Mesodermal cell (in vitro differentiated cells): ENCODE results near the gene GRM8.

Experiments used
- H3K27ac ChIP-seq: 2 replicates; pipeline ENCODE4 v1.7.0; 2013; ENCODE audit warnings: mild to moderate bottlenecking, low read depth, low read length, moderate library complexity; ENCODE audit not compliant: severe bottlenecking
- H3K36me3 ChIP-seq: 2 replicates; pipeline ENCODE4 v1.7.1; 2013; ENCODE audit warnings: mild to moderate bottlenecking, low read length, moderate library complexity; ENCODE audit not compliant: control insufficient read depth, insufficient read depth
- H3K4me1 ChIP-seq: one replicate; pipeline ENCODE4 v1.7.1; 2013; ENCODE audit warnings: mild to moderate bottlenecking, low read length; ENCODE audit not compliant: insufficient read depth, control insufficient read depth, poor library complexity, severe bottlenecking
- H3K4me3 ChIP-seq: 2 replicates; pipeline ENCODE4 v1.7.0; 2013; ENCODE audit warnings: low read length, control low read depth, mild to moderate bottlenecking; ENCODE audit not compliant: insufficient read depth, poor library complexity, severe bottlenecking; ENCODE audit errors: extremely low read depth
- H3K9me3 ChIP-seq: 2 replicates; pipeline ENCODE4 v1.7.1; 2013; ENCODE audit warnings: mild to moderate bottlenecking, low read length, moderate library complexity; ENCODE audit not compliant: control insufficient read depth
- WGBS, 2 experiments: methylation state at CpG; one replicate each; pipeline ENCODE4 v1.1.5; 2013; ENCODE audit warnings: missing lambda C conversion rate in 2 of 2; ENCODE audit not compliant: insufficient coverage in 2 of 2; 5-methylcytosine and 5-hydroxymethylcytosine counted together

The GRM8 gene

DNA sequence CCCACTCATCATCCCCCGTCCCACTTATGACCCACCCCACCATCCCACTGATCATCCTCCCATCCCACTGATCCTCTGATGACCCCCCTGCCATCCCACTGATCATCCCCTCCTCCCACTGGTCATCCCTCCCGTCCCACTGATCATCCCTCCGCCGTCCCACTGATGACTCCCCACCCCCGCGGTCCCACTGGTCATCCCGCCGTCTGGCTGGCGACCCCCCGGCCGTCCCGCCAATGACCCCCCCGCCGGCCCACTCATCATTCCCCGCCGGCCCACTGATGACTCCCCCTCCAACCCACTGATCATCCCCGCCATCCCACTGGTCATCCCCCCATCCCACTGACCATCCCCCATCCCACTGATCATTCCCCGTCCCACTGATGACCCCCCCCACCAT lies 161.1 kb downstream of the GRM8 start:
- H3K36me3 ChIP-seq: no peaks in the 10 kb centered on the region
- 96 to 100% methylated on average over 3 to 5 of the region's 18 CpGs for WGBS, 2 experiments
- no peaks in the 10 kb centered on the region for H3K4me1 ChIP-seq
- H3K4me3 ChIP-seq: no peak overlapping the region
- no peak overlapping the region for H3K27ac ChIP-seq
- no peaks in the 10 kb centered on the region for H3K9me3 ChIP-seq

DNA sequence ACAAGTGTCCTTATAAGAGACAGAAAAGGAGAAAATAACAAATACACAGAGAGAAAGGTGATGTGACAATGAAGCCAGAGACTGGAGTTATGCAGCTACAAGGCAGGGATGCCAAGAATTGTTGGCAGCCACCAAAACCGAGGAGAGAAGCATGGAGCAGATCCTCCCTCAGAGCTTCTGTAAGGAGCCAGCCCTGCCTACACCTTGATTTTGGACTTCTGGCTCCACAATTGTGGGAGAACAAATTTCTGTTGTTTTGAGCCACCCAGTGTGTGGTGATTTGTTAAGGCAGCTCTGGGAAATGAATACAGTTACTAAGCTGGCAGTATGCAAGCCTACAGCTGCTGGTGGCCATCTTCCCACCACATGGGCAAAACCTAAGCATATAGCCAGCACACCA lies 163.6 kb downstream of the GRM8 start:
- 77 to 100% methylated on average over 1 of the region's 1 CpG for WGBS, 2 experiments
- H3K27ac ChIP-seq: no peak overlapping the region
- no peaks in the 10 kb centered on the region for H3K36me3 ChIP-seq
- H3K9me3 ChIP-seq: no peaks in the 10 kb centered on the region
- no peaks in the 10 kb centered on the region for H3K4me1 ChIP-seq
- H3K4me3 ChIP-seq: no peak overlapping the region

DNA sequence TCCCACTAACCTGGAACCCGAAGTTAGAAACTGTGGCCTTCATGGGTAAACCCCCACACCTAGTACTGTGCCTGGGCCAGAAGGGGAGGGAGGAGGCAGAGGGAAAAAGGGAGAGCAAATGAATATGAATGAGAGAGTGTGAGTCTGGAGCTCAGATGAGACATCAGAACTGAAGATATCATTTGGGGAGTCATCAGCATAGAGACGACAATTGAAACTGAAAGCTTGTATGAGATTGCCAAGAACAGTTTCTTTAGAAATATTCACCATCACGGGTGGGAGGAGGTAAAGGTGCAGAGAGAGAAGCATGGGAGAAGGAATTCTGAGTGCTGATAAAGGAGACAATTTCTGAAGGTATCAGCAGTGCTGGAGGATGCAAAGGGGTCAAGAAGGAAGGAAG lies 171.2 kb downstream of the GRM8 start:
- WGBS, 2 experiments: 100% methylated on average over 2 of the region's 3 CpGs
- Histone ChIP-seq H3K4me3 (no peak overlapping the region), H3K4me1 (no peaks in the 10 kb centered on the region), H3K9me3 (no peaks in the 10 kb centered on the region), H3K27ac (no peak overlapping the region), H3K36me3 (no peaks in the 10 kb centered on the region)

DNA sequence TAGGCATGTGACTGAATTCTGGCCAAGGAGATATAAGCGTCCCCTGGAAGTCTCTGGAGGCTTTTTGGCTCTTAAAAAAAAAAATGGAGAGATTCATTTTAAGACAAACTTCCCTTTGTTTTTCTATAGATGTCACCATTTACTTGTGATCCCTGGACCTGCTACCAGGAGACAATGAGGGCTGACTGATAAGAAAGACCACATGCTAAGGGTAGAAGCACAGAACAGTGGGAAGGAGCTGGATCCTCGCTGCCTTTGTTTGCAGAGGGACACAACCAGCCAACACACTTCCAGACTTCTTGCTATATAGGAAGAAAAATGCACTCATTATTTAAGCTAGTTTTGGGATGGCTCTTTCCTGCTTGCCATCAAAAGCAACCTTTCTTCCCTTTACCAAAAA lies 172.2 kb downstream of the GRM8 start:
- Histone ChIP-seq H3K4me1 (no peaks in the 10 kb centered on the region), H3K9me3 (no peaks in the 10 kb centered on the region), H3K4me3 (no peak overlapping the region), H3K36me3 (no peaks in the 10 kb centered on the region), H3K27ac (no peak overlapping the region)
- no CpG with 5 or more reads among the region's 2 CpGs for WGBS, 2 experiments

DNA sequence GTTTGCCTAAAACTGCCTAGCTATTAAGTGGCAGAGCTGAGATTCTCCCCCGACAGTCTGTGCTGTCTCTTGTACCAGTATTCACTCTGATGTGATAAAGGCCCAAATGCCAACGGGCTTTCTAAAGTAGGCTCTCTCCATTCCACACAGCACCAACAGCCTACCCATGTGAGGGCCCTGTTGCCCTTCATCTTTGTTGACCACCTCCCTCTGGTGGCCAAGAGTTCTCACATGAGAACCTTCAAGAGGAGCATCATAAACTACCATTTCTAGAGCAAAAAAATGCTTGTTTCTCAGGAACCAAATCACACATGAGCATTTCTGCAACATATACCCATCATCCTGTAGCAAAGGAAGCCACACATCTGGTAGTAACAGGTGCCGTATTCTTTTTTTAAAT lies 185.8 kb downstream of the GRM8 start:
- Histone ChIP-seq H3K36me3 (no peaks in the 10 kb centered on the region), H3K4me1 (no peaks in the 10 kb centered on the region), H3K9me3 (peaks cover 7% of the 10 kb centered on the region), H3K4me3 (no peak overlapping the region), H3K27ac (no peak overlapping the region)
- 70 to 85% methylated on average over 2 to 3 of the region's 3 CpGs for WGBS, 2 experiments

DNA sequence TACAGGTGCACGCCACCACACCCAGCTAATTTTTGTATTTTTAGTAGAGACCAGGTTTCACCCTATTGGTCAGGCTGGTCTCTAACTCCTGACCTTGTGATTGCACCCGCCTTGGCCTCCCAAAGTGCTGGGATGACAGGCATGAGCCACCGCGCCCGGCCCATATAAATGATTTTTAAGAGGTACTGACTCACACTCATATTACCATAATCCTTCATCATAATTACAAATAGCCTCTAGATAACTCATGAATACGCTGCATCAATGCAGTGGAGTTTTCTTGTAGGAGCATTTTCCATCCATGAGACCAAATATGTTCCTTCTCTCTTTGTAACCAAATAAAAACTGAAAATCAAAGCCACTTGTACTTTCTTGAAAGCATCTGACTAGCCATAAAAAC lies 193.3 kb downstream of the GRM8 start:
- Histone ChIP-seq H3K36me3 (no peaks in the 10 kb centered on the region), H3K4me3 (no peak overlapping the region), H3K4me1 (no peaks in the 10 kb centered on the region), H3K27ac (no peak overlapping the region), H3K9me3 (peaks cover 7% of the 10 kb centered on the region)
- 84 to 97% methylated on average over 5 of the region's 6 CpGs for WGBS, 2 experiments

DNA sequence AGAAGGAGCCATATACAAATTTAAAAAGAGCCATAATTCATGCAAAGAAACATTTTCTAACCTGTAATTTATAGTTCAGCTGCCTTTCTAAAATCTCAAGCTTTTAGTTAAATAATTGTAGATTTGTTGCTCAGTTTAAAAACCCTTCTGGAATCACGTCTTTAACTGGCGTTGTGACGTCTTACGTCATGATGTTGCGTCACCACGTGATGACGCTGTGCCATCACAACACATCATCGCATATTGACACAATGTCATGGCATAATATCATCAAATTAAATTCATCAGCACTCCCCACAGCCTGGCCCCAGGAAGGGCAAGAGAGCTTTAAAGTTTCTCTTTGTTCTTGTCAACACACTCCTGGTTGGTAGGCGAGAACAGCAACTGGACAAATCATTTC lies 194.8 kb downstream of the GRM8 start:
- no peaks in the 10 kb centered on the region for H3K36me3 ChIP-seq
- no peaks in the 10 kb centered on the region for H3K4me1 ChIP-seq
- no peak overlapping the region for H3K27ac ChIP-seq
- H3K4me3 ChIP-seq: no peak overlapping the region
- no peaks in the 10 kb centered on the region for H3K9me3 ChIP-seq
- WGBS, 2 experiments: 94 to 95% methylated on average over 8 of the region's 9 CpGs

DNA sequence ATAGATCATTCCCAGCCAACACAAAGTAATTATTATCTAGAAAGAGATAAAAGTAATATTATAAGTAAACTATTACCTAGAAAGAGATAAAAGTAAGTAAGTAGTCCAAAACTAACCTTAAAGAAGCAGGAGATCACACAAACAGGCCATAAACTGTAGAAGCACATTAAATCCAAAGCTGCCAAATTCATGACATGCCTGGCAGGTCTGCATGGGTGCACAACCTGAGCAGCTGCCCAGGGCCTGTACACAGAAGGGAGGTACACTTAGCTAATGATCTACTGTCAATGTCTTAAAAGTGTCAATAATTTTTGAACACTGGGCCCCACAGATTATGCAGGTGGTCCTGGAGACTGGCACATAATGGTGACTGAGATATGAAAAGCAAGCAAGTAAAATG lies 196.5 kb downstream of the GRM8 start:
- no peaks in the 10 kb centered on the region for H3K9me3 ChIP-seq
- no peak overlapping the region for H3K27ac ChIP-seq
- no peaks in the 10 kb centered on the region for H3K4me1 ChIP-seq
- H3K36me3 ChIP-seq: no peaks in the 10 kb centered on the region
- H3K4me3 ChIP-seq: no peak overlapping the region

DNA sequence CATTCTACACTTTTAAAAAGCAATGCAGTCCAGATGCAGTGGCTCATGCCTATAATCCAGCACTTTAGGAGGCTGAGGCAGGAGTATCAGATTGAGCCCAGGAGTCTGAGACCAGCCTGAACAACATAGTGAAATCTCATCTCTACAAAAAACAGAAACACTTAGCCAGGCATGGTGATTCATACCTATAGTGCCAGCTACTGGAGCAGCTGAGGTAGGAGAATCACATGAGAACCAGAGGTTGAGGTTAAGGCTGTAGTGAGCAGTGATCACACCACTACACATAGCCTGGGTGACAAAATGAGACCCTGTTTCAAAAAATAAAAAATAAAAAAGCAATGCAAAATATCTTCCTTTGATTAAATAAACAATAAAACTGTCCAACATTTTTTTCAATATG lies 205.2 kb downstream of the GRM8 start:
- no peaks in the 10 kb centered on the region for H3K36me3 ChIP-seq
- H3K9me3 ChIP-seq: no peaks in the 10 kb centered on the region
- H3K4me1 ChIP-seq: no peaks in the 10 kb centered on the region
- no peak overlapping the region for H3K27ac ChIP-seq
- H3K4me3 ChIP-seq: no peak overlapping the region

DNA sequence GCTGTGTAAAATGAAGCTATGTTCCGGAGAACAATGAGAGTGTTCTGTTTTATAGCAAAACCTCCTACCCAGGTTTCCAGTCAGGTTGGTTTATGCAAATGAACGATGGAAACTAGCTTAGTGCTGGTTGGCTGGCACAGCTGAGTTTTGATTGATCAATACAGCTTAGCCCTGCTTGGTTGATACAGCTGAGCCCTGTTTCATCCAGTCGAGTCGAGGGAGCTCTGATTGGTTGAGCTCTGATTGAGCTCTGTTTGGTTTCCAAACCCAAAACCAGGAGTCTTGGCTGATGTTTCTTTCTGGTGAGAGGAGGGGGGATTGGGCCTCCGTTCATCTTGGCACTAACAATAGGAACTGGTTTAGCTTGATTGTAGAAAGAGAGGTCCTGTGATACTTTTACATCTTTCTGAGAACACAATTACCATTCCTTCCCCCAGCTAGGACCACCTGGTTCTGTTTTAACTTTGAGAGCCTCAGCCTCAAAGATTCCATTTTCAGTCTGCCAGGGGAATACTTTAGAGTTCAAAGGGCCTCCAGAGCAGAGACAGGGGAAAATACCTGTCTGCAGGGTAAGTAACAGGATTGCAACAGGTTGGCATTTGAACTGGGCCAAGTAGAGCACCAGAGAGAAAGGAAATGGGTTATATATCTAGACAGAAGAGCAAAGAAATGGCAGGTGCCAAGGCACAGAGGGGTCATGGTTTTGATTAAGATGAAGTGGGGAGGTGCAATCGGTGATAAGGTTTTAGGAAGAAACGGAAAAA lies 210.9 kb downstream of the GRM8 start:
- Histone ChIP-seq H3K4me1 (no peaks in the 10 kb centered on the region), H3K36me3 (no peaks in the 10 kb centered on the region), H3K9me3 (no peaks in the 10 kb centered on the region), H3K4me3 (no peak overlapping the region), H3K27ac (no peak overlapping the region)
- 89 to 100% methylated on average over 3 of the region's 7 CpGs for WGBS, 2 experiments

DNA sequence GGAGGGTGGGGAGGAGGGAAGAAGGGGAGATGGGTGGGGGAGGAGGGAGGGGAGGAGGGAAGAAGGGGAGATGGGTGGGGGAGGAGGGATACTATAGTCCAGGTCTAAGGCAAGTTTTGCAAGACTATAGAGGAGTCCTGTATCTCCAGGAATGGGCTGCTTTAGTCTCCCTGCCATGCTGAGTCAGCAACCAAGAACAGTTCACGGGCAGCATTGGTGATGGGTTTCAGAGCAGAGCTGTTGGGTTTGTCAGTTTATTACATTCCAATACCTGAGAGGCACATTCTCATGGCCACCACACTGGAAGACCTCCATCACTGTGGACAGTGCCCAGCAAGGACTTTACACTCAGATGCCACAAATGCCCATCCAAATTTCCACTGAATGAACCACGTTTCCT lies 212.7 kb downstream of the GRM8 start:
- Histone ChIP-seq H3K4me1 (no peaks in the 10 kb centered on the region), H3K36me3 (no peaks in the 10 kb centered on the region), H3K27ac (no peak overlapping the region), H3K9me3 (no peaks in the 10 kb centered on the region), H3K4me3 (no peak overlapping the region)
- 82 to 83% methylated on average over 1 of the region's 2 CpGs for WGBS, 2 experiments
